IPS DF 6.9 (cell line): ENCODE measurements around the gene PRKAR2A.
"Not testable (repeated sequence)": the region's sequence is repeated elsewhere in the genome, so short reads cannot be mapped to it uniquely, and the experiment has no call there.

Experiments used
- DNase-seq: peaks from one replicate; pipeline ENCODE4 v3.0.0-alpha.2; 2013; ENCODE audit warnings: low read depth, low spot score
- H3K27ac ChIP-seq: one replicate; pipeline ENCODE4 v1.5.1; 2013; ENCODE audit warnings: low read length, control low read depth
- H3K27me3 ChIP-seq: 2 replicates; pipeline ENCODE4 v1.6.1; 2013; ENCODE audit warnings: mild to moderate bottlenecking, low read length; ENCODE audit not compliant: control insufficient read depth, insufficient read depth
- H3K36me3 ChIP-seq: 2 replicates; pipeline ENCODE4 v1.6.1; 2013; ENCODE audit warnings: low read length; ENCODE audit not compliant: control insufficient read depth, insufficient read depth
- H3K4me1 ChIP-seq: 2 replicates; pipeline ENCODE4 v1.6.1; 2013; ENCODE audit warnings: low read length; ENCODE audit not compliant: control insufficient read depth, insufficient read depth
- H3K4me3 ChIP-seq: 2 replicates; pipeline ENCODE4 v1.5.1; 2013; ENCODE audit warnings: mild to moderate bottlenecking, low read length
- H3K9me3 ChIP-seq: 2 replicates; pipeline ENCODE4 v1.6.1; 2013; ENCODE audit warnings: low read length, inconsistent platforms; ENCODE audit not compliant: control insufficient read depth, insufficient read depth
- WGBS: extraction: QIAGEN DNeasy Blood & Tissue Kit; methylation state at CpG from one replicate; pipeline ENCODE4 v1.1.7; 2013; ENCODE audit warnings: mixed read lengths, missing lambda C conversion rate; ENCODE audit not compliant: insufficient read length, insufficient coverage; 5-methylcytosine and 5-hydroxymethylcytosine counted together

PRKAR2A gene

GRCh38 chr3:48735075-48735767 lies 112.5 kb downstream of the PRKAR2A start:
- no CpG with 5 or more reads among the region's 8 CpGs for WGBS
- H3K27ac ChIP-seq, H3K27me3 ChIP-seq, DNase-seq, H3K36me3 ChIP-seq, H3K4me1 ChIP-seq, H3K4me3 ChIP-seq, H3K9me3 ChIP-seq: not testable (repeated sequence)

- not testable (repeated sequence) for H3K4me1 ChIP-seq, H3K27me3 ChIP-seq, H3K9me3 ChIP-seq, H3K36me3 ChIP-seq, DNase-seq, H3K4me3 ChIP-seq, H3K27ac ChIP-seq
- WGBS = no CpG with 5 or more reads among the region's 25 CpGs
These were observed 113.1 kb downstream of the PRKAR2A start for GRCh38 chr3:48734541-48734940.

GRCh38 chr3:48733752-48734518 lies 113.7 kb downstream of the PRKAR2A start:
- H3K9me3 ChIP-seq, H3K36me3 ChIP-seq, H3K27ac ChIP-seq, H3K27me3 ChIP-seq, DNase-seq, H3K4me1 ChIP-seq, H3K4me3 ChIP-seq: not testable (repeated sequence)
- WGBS = no CpG with 5 or more reads among the region's 53 CpGs

- H3K4me1 ChIP-seq = no peaks in the 10 kb centered on the region
- H3K27ac ChIP-seq = no peak overlapping the region
- H3K4me3 ChIP-seq = no peak overlapping the region
- no peaks in the 10 kb centered on the region for H3K27me3 ChIP-seq
- no peak for DNase-seq
- H3K9me3 ChIP-seq = no peaks in the 10 kb centered on the region
- WGBS = no CpG with 5 or more reads among the region's 8 CpGs
- H3K36me3 ChIP-seq = no peaks in the 10 kb centered on the region
These were observed 120.2 kb downstream of the PRKAR2A start for GRCh38 chr3:48727511-48727910.

GRCh38 chr3:48725185-48725855 lies 122.4 kb downstream of the PRKAR2A start:
- DNase-seq, H3K9me3 ChIP-seq, H3K27me3 ChIP-seq, H3K27ac ChIP-seq, H3K4me1 ChIP-seq, H3K4me3 ChIP-seq, H3K36me3 ChIP-seq: not testable (repeated sequence)
- no CpG with 5 or more reads among the region's 8 CpGs for WGBS

GRCh38 chr3:48723725-48724124 lies 123.9 kb downstream of the PRKAR2A start:
- no peak for DNase-seq
- no peaks in the 10 kb centered on the region for H3K9me3 ChIP-seq
- no peaks in the 10 kb centered on the region for H3K36me3 ChIP-seq
- H3K27me3 ChIP-seq = no peaks in the 10 kb centered on the region
- H3K27ac ChIP-seq = no peak overlapping the region
- no peaks in the 10 kb centered on the region for H3K4me1 ChIP-seq
- no CpG with 5 or more reads among the region's 7 CpGs for WGBS
- H3K4me3 ChIP-seq = no peak overlapping the region

GRCh38 chr3:48723293-48723692 lies 124.4 kb downstream of the PRKAR2A start:
- WGBS = 100% methylated on average over 1 of the region's 3 CpGs
- H3K4me3 ChIP-seq, H3K4me1 ChIP-seq, H3K27ac ChIP-seq, H3K27me3 ChIP-seq, H3K36me3 ChIP-seq, DNase-seq, H3K9me3 ChIP-seq: not testable (repeated sequence)

GRCh38 chr3:48716982-48717746 lies 130.5 kb downstream of the PRKAR2A start, which contains the start of gene IP6K2:
IP6K2 (minus strand) TSS chr3:48717221; CDS start chr3:48695291, 21,930 bp downstream.
- 0 out of 2 replicates have a peak, but pooled peaks cover 2% of the 10 kb centered on the region for H3K4me1 ChIP-seq
- no peaks in the 10 kb centered on the region for H3K27me3 ChIP-seq
- no peaks in the 10 kb centered on the region for H3K9me3 ChIP-seq
- WGBS = no CpG with 5 or more reads among the region's 38 CpGs
- DNase-seq = peak; percentile 96
- no peaks in the 10 kb centered on the region for H3K36me3 ChIP-seq
- no peak within 1 kb of the TSS for H3K27ac ChIP-seq
- peak within 1 kb of the TSS; percentile 100 for H3K4me3 ChIP-seq

- H3K4me1 ChIP-seq = 0 out of 2 replicates have a peak, but pooled peaks cover 2% of the 10 kb centered on the region
- H3K36me3 ChIP-seq = peaks cover 3% of the 10 kb centered on the region; the same call in 1 of the 2 replicates
- no CpG with 5 or more reads among the region's 16 CpGs for WGBS
- H3K27ac ChIP-seq = no peak overlapping the region
- no peak for DNase-seq
- H3K9me3 ChIP-seq = no peaks in the 10 kb centered on the region
- H3K4me3 ChIP-seq = peak overlapping the region; percentile 100
- H3K27me3 ChIP-seq = no peaks in the 10 kb centered on the region
These were observed 131.1 kb downstream of the PRKAR2A start for GRCh38 chr3:48716508-48716981.
